ENCODE results near the gene MBNL1. TPM values are rescaled to one million over a fixed set of nuclear protein-coding genes. Genes with fewer than 3 reads are reported as not detected.
A peak's percentile ranks its signal among the peaks of the same experiment; 100 is the strongest.

The MBNL1 gene
- total and polyA plus RNA-seq, 2 of the 13 experiments (the other 11 are each of a cell fraction or from before 2014, with no cell fraction given): 27.1 to 55.4 TPM

- ChIA-PET POLR2A (no interaction called here), CTCF (ENCODE audit: low intra/inter-chr PET ratio, low total read pairs) (no interaction called here)
- Histone ChIP-seq H3K27ac (ENCODE audit: extremely low read length, insufficient read depth, low read length) (no peak overlapping the region), H3K9ac (ENCODE audit: insufficient read depth, low read depth, low read length) (no peak overlapping the region), H3K36me3 (replicated peaks in 1 of 2; ENCODE audit: control insufficient read depth in 1 of 2, insufficient read depth in 2 of 2, low read length in 2 of 2) (no peaks in the 10 kb centered on the region), H3K79me2 (ENCODE audit: insufficient read depth, low read length) (peaks cover 34% of the 10 kb centered on the region), H3K27me3 (ENCODE audit: control insufficient read depth in 1 of 2, insufficient read depth in 2 of 2, low read length in 2 of 2) (no peaks in the 10 kb centered on the region), H3K9me3 (ENCODE audit: low read length) (no peaks in the 10 kb centered on the region), H2AFZ (ENCODE audit: low read length) (no peak overlapping the region), H3K4me2 (ENCODE audit: low read depth, low read length) (no peak overlapping the region), H3K4me1 (ENCODE audit: insufficient read depth, low read length) (peaks cover 47% of the 10 kb centered on the region), H4K20me1 (ENCODE audit: insufficient read depth, low read length) (no peaks in the 10 kb centered on the region; the same call in 1 of the 2 replicates), H3K4me3 (replicated peaks in 1 of 3; ENCODE audit: insufficient read depth in 1 of 3, low read depth in 2 of 3, low read length in 3 of 3) (no peak overlapping the region)
- WGBS (ENCODE audit: low lambda C conversion rate): 95% methylated on average over 3 of the region's 3 CpGs
- FAIRE-seq (no peak), DNase-seq (ENCODE audit: low spot score) (no peak), ATAC-seq (no peak)
- no peak for TF ChIP-seq ZIK1 (CRISPR knock-in tag; IDR thresholded peaks at IDR 0.05; ENCODE audit: borderline replicate concordance, low read depth)
- TF ChIP-seq FOXP1 (IDR thresholded peaks at IDR 0.05): no peak
- TF ChIP-seq FOXP1 (CRISPR knock-in tag; IDR thresholded peaks at IDR 0.05): no peak
- no TSS peak for BruUV-seq (replicated peaks)
- intact Hi-C loops (cut with micrococcal nuclease; ENCODE audit: unreplicated experiment) (loop anchor here (5.0 kb wide), 2 partner anchors 53 to 108 kb away; no protein-coding TSS in a partner anchor), in situ Hi-C loops (cut with HindIII; ENCODE audit: extremely low pct_ligation_motif_present, low pct_unique_long_range_greater_than_20kb) (no loop called here)
Measured at GRCh38 chr3:152380043-152380442, 111.3 kb downstream of the MBNL1 start.

- Histone ChIP-seq H3K27ac (ENCODE audit: extremely low read length, insufficient read depth, low read length) (peak overlapping the region; percentile 43), H3K4me1 (ENCODE audit: insufficient read depth, low read length) (peaks cover 66% of the 10 kb centered on the region), H3K4me2 (ENCODE audit: low read depth, low read length) (peak overlapping the region; percentile 32), H3K36me3 (replicated peaks in 1 of 2; ENCODE audit: control insufficient read depth in 1 of 2, insufficient read depth in 2 of 2, low read length in 2 of 2) (no peaks in the 10 kb centered on the region), H4K20me1 (ENCODE audit: insufficient read depth, low read length) (no peaks in the 10 kb centered on the region; the same call in 1 of the 2 replicates), H3K27me3 (ENCODE audit: control insufficient read depth in 1 of 2, insufficient read depth in 2 of 2, low read length in 2 of 2) (no peaks in the 10 kb centered on the region), H3K9me3 (ENCODE audit: low read length) (no peaks in the 10 kb centered on the region), H3K9ac (ENCODE audit: insufficient read depth, low read depth, low read length) (peak overlapping the region; percentile 29; the same call in 1 of the 2 replicates), H2AFZ (ENCODE audit: low read length) (no peak overlapping the region), H3K79me2 (ENCODE audit: insufficient read depth, low read length) (peaks cover 37% of the 10 kb centered on the region), H3K4me3 (replicated peaks in 1 of 3; ENCODE audit: insufficient read depth in 1 of 3, low read depth in 2 of 3, low read length in 3 of 3) (peak overlapping the region in 1 of 3 experiments; percentile 22; a peak in 2 of 6 replicates)
- FAIRE-seq (no peak), ATAC-seq (peak; percentile 54), DNase-seq (ENCODE audit: low spot score) (peak; percentile 30)
- in situ Hi-C loops (cut with HindIII; ENCODE audit: extremely low pct_ligation_motif_present, low pct_unique_long_range_greater_than_20kb): no loop called here
- BruUV-seq (replicated peaks): no TSS peak
- intact Hi-C loops (cut with micrococcal nuclease; ENCODE audit: unreplicated experiment): loop anchor here (5.0 kb wide), 2 partner anchors 55 to 110 kb away; no protein-coding TSS in a partner anchor
- WGBS (ENCODE audit: low lambda C conversion rate): 52% methylated on average over 2 of the region's 2 CpGs
- ChIA-PET CTCF (ENCODE audit: low intra/inter-chr PET ratio, low total read pairs) (no interaction called here), POLR2A (no interaction called here)
- TF ChIP-seq ONECUT2 (CRISPR knock-in tag; IDR thresholded peaks at IDR 0.05) (no peak; the same call in 1 of the 2 replicates), ZMYM4 (CRISPR knock-in tag; IDR thresholded peaks at IDR 0.05) (no peak), TRAFD1 (CRISPR knock-in tag; IDR thresholded peaks at IDR 0.05; ENCODE audit: borderline replicate concordance) (no peak), ZGPAT (CRISPR knock-in tag; IDR thresholded peaks at IDR 0.05) (no peak), NFATC3 (CRISPR knock-in tag; IDR thresholded peaks at IDR 0.05) (no peak), ZNF713 (CRISPR knock-in tag; IDR thresholded peaks at IDR 0.05) (no peak), MAFK (conservative IDR thresholded peaks at IDR 0.05 in 1 of 2, IDR thresholded peaks at IDR 0.05 in 1 of 2; ENCODE audit: low read length in 2 of 2) (no peak), ZNF615 (CRISPR knock-in tag; IDR thresholded peaks at IDR 0.05; ENCODE audit: borderline replicate concordance) (no peak), FOXP1 (IDR thresholded peaks at IDR 0.05) (no peak), FOXP1 (CRISPR knock-in tag; IDR thresholded peaks at IDR 0.05) (peak; percentile 29; the same call in 1 of the 2 replicates), ATF4 (CRISPR knock-in tag; IDR thresholded peaks at IDR 0.05) (no peak), ZNF263 (CRISPR knock-in tag; IDR thresholded peaks at IDR 0.05) (no peak), ZEB1 (IDR thresholded peaks at IDR 0.05; ENCODE audit: insufficient replicate concordance, low read depth) (no peak), ZNF773 (CRISPR knock-in tag; IDR thresholded peaks at IDR 0.05; ENCODE audit: borderline replicate concordance) (no peak), ZNF776 (CRISPR knock-in tag; IDR thresholded peaks at IDR 0.05) (no peak)
Measured at GRCh38 chr3:152381881-152382295, 113.2 kb downstream of the MBNL1 start.
